CD4-positive, alpha-beta T cell (primary cell): ENCODE data around the gene DNM1. TPM values are rescaled to one million over a fixed set of nuclear protein-coding genes. Genes with fewer than 3 reads are reported as not detected.

Experiments
- ATAC-seq: fragments of 200-7000 bp; cut with Tn5 transposase; one replicate; pipeline ENCODE4 v1.10.0; 2022; ENCODE audit warnings: mild to moderate bottlenecking; ENCODE audit not compliant: poor library complexity
- CTCF ChIA-PET: fragments of 350-600 bp; sonication (Branson Sonifier 250); formaldehyde crosslinking; loops from one replicate; lab custom pipeline; 2021; ENCODE audit warnings: antibody characterized with exemption, inconsistent platforms; lab: Charles Lee
- POLR2A ChIA-PET: fragments of 350-600 bp; sonication (Branson Sonifier 250); formaldehyde crosslinking; loops from one replicate; lab custom pipeline; 2021; ENCODE audit warnings: antibody characterized with exemption, inconsistent platforms; lab: Charles Lee
- DNase-seq, 14 experiments: peaks; one replicate each; pipeline ENCODE4 v3.0.0-alpha.2; 2013 to 2020; ENCODE audit warnings: mixed read lengths in 2 of 14
- H3K27ac ChIP-seq, 2 donors: one replicate each; pipeline versions ENCODE4 v1.5.1 to v1.7.0; 2013; ENCODE audit warnings: low read length in 2 of 2, low read depth in 1 of 2, mild to moderate bottlenecking in 1 of 2
- H3K27me3 ChIP-seq, 2 experiments: 1 replicate in 1 of 2; 2 replicates in 1 of 2; pipeline versions ENCODE4 v1.6.1 to v1.7.0; 2013; ENCODE audit warnings: low read length in 2 of 2, control low read depth in 1 of 2, mild to moderate bottlenecking in 1 of 2, moderate library complexity in 1 of 2; ENCODE audit not compliant: insufficient read depth in 2 of 2, control insufficient read depth in 1 of 2
- H3K36me3 ChIP-seq: one replicate; pipeline ENCODE4 v1.6.1; 2013; ENCODE audit warnings: low read length, control low read depth; ENCODE audit not compliant: insufficient read depth
- H3K4me1 ChIP-seq: one replicate; pipeline ENCODE4 v1.6.1; 2013; ENCODE audit warnings: low read length, control low read depth; ENCODE audit not compliant: insufficient read depth
- H3K4me3 ChIP-seq: one replicate; pipeline ENCODE4 v1.5.1; 2013; ENCODE audit warnings: mild to moderate bottlenecking, low read length, moderate library complexity
- H3K9me3 ChIP-seq, 2 experiments: 1 replicate in 1 of 2; 2 replicates in 1 of 2; pipeline versions ENCODE4 v1.6.1 to v1.7.0; 2013; ENCODE audit warnings: low read length in 2 of 2, mild to moderate bottlenecking in 2 of 2, control low read depth in 1 of 2, moderate library complexity in 1 of 2; ENCODE audit not compliant: control insufficient read depth in 1 of 2, insufficient read depth in 1 of 2
- H3K27ac Mint-ChIP-seq: one replicate; pipeline ENCODE4 v1.8.0; 2020; ENCODE audit warnings: mixed read lengths
- H3K27me3 Mint-ChIP-seq: one replicate; pipeline ENCODE4 v1.8.0; 2021; ENCODE audit warnings: mixed read lengths
- H3K36me3 Mint-ChIP-seq: one replicate; pipeline ENCODE4 v1.8.0; 2021; ENCODE audit warnings: low read depth, mixed read lengths
- H3K4me1 Mint-ChIP-seq: one replicate; pipeline ENCODE4 v1.8.0; 2021; ENCODE audit warnings: low read depth, mixed read lengths
- H3K4me3 Mint-ChIP-seq: one replicate; pipeline ENCODE4 v1.8.0; 2020; ENCODE audit warnings: mild to moderate bottlenecking, mixed read lengths
- H3K9me3 Mint-ChIP-seq: one replicate; pipeline ENCODE4 v1.8.0; 2020; ENCODE audit warnings: mixed read lengths
- CTCF ChIP-seq: fragments of 200-600 bp; IDR thresholded peaks from one replicate; pipeline ENCODE4 v1.8.0; 2022; ENCODE audit warnings: antibody characterized with exemption, mild to moderate bottlenecking
- intact Hi-C, 2 experiments: fragments of 100-400 bp; cut with DNase I in 1 of 2; cut with micrococcal nuclease in 1 of 2; formaldehyde crosslinking; loops; one replicate each; pipeline versions ENCODE4 v1.15.1 to v1.9.0; 2023 to 2025; cut with DNase I, micrococcal nuclease
- total RNA-seq, 174 experiments: library from RNA in 2 of 174; stranded (reverse) in 2 of 174; gene quantifications; one replicate each; pipeline ENCODE4 v1.2.3 and lab custom pipeline; 2021 to 2026

The DNM1 gene
- total RNA-seq, 2 experiments from 2014 or later, result 1.8 to 2.5 TPM

- Histone ChIP-seq H3K36me3 (peaks cover 19% of the 10 kb centered on the region), H3K27me3 (no peaks in the 10 kb centered on the region), H3K4me3 (peak overlapping the region; percentile 97), H3K27ac (peak overlapping the region; percentile 48 to 86), H3K9me3 (no peaks in the 10 kb centered on the region), H3K4me1 (peaks cover 24% of the 10 kb centered on the region)
- peak; percentile 61 for ATAC-seq
- DNase-seq, result peak; percentile 19 to 89 (median 46)
- ChIA-PET CTCF (interaction anchor here (1.5 to 2.9 kb wide), 2 partner anchors 31 to 32 kb away, joined by 4 to 8 read pairs; partner anchors contain the start of gene CIZ1), POLR2A (interaction anchor here (0.6 to 4.4 kb wide), 11 partner anchors 10 to 394 kb away, joined by 3 to 29 read pairs (median 5); partner anchors contain the start of genes GOLGA2, NAIF1, PTGES2 and SWI5)
- Mint-ChIP-seq H3K27ac (peak overlapping the region; percentile 92), H3K9me3 (no peaks in the 10 kb centered on the region), H3K27me3 (no peaks in the 10 kb centered on the region), H3K36me3 (peaks cover 22% of the 10 kb centered on the region), H3K4me3 (peak overlapping the region; percentile 89), H3K4me1 (peaks cover 20% of the 10 kb centered on the region)
- TF ChIP-seq CTCF, result no peak
- intact Hi-C loops, result loop anchor here in 1 of 2 experiments (10.0 kb wide), 1 partner anchor 935 kb away; no protein-coding TSS in a partner anchor
These were observed 43.7 kb upstream of the DNM1 start for GRCh38 chr9:128159522-128159783.

- intact Hi-C loops, result loop anchor here (1.0 to 10.0 kb wide), 5 partner anchors 31 to 935 kb away; partner anchors contain the start of gene CIZ1 (in 1 of the 2)
- no peaks in the 10 kb centered on the region for H3K27me3 ChIP-seq
- POLR2A ChIA-PET, result interaction anchor here (0.6 to 4.4 kb wide), 14 partner anchors 10 to 393 kb away, joined by 3 to 29 read pairs (median 5); partner anchors contain the start of genes GOLGA2, NAIF1, PTGES2 and SWI5
- Mint-ChIP-seq H3K4me3 (peak within 1 kb of the TSS; percentile 89), H3K27me3 (no peaks in the 10 kb centered on the region), H3K36me3 (peaks cover 25% of the 10 kb centered on the region), H3K4me1 (peaks cover 20% of the 10 kb centered on the region), H3K9me3 (no peaks in the 10 kb centered on the region), H3K27ac (peak within 1 kb of the TSS; percentile 92)
- peaks cover 22% of the 10 kb centered on the region for H3K36me3 ChIP-seq
- peak within 1 kb of the TSS; percentile 77 to 86 for H3K27ac ChIP-seq
- peak; percentile 86 to 97 (median 92) for DNase-seq
- peak; percentile 78 for ATAC-seq
- CTCF ChIA-PET, result interaction anchor here (0.6 to 2.9 kb wide), 5 partner anchors 31 to 1738 kb away, joined by 3 to 8 read pairs (median 3); partner anchors contain the start of gene CIZ1
- H3K9me3 ChIP-seq, result no peaks in the 10 kb centered on the region
- TF ChIP-seq CTCF, result no peak
- peak within 1 kb of the TSS; percentile 97 for H3K4me3 ChIP-seq
- H3K4me1 ChIP-seq, result peaks cover 24% of the 10 kb centered on the region
These were observed 43.2 kb upstream of the DNM1 start, which contains the start of gene BBLN for GRCh38 chr9:128159784-128160602. Gene BBLN (plus strand): TSS chr9:128160265. CDS start chr9:128160408, 143 bp downstream.

- no peaks in the 10 kb centered on the region for H3K27me3 ChIP-seq
- Mint-ChIP-seq H3K27me3 (no peaks in the 10 kb centered on the region), H3K9me3 (no peaks in the 10 kb centered on the region), H3K4me3 (peak overlapping the region; percentile 89), H3K36me3 (peaks cover 25% of the 10 kb centered on the region), H3K4me1 (peaks cover 20% of the 10 kb centered on the region), H3K27ac (peak overlapping the region; percentile 92)
- CTCF ChIA-PET, result interaction anchor here (0.6 to 2.9 kb wide), 4 partner anchors 30 to 1737 kb away, joined by 3 to 8 read pairs (median 3); partner anchors contain the start of gene CIZ1
- peaks cover 24% of the 10 kb centered on the region for H3K4me1 ChIP-seq
- peaks cover 22% of the 10 kb centered on the region for H3K36me3 ChIP-seq
- peak overlapping the region; percentile 65 to 77 for H3K27ac ChIP-seq
- no peaks in the 10 kb centered on the region for H3K9me3 ChIP-seq
- POLR2A ChIA-PET, result interaction anchor here (0.5 to 4.4 kb wide), 10 partner anchors 9 to 1731 kb away, joined by 3 to 29 read pairs (median 4); partner anchors contain the start of gene PTGES2
- TF ChIP-seq CTCF, result no peak
- ATAC-seq (peak; percentile 11), DNase-seq (peak in 9 of 14 experiments; percentile 12 to 62 (median 22))
- intact Hi-C loops, result loop anchor here (1.0 to 2.0 kb wide), 4 partner anchors 31 to 115 kb away; partner anchors contain the start of gene CIZ1 (in 1 of the 2)
- peak overlapping the region; percentile 97 for H3K4me3 ChIP-seq
These were observed 42.6 kb upstream of the DNM1 start for GRCh38 chr9:128160603-128160987.
